HEK293 (cell line): ENCODE data around the gene MKRN1.
A peak's percentile ranks its signal among the peaks of the same experiment; 100 is the strongest.

Experiments used
- FEZF1 ChIP-seq: fragments of 450-650 bp; formaldehyde crosslinking; IDR thresholded peaks from 2 replicates; pipeline ENCODE4 v1.5.1; 2016; ENCODE audit warnings: missing biosample characterization, missing genetic modification characterization
- KLF8 ChIP-seq: fragments of 450-650 bp; formaldehyde crosslinking; IDR thresholded peaks from 2 replicates; pipeline ENCODE4 v1.5.1; 2016; ENCODE audit warnings: missing biosample characterization, missing genetic modification characterization
- SCRT1 ChIP-seq: fragments of 450-650 bp; formaldehyde crosslinking; IDR thresholded peaks from 2 replicates; pipeline ENCODE4 v1.5.1; 2016; ENCODE audit warnings: missing biosample characterization, missing genetic modification characterization, borderline replicate concordance
- SP2 ChIP-seq: fragments of 450-650 bp; formaldehyde crosslinking; IDR thresholded peaks from 2 replicates; pipeline ENCODE4 v1.5.1; 2016; ENCODE audit warnings: missing biosample characterization, missing genetic modification characterization
- TRIM28 ChIP-seq: IDR thresholded peaks from 2 replicates; pipeline ENCODE4 v1.6.1; 2011; ENCODE audit warnings: low read length, control low read depth, borderline replicate concordance
- YY2 ChIP-seq: fragments of 450-650 bp; formaldehyde crosslinking; IDR thresholded peaks from 2 replicates; pipeline ENCODE4 v1.5.1; 2016; ENCODE audit warnings: missing biosample characterization, missing genetic modification characterization
- ZBTB1 ChIP-seq: fragments of 450-650 bp; formaldehyde crosslinking; IDR thresholded peaks from 2 replicates; pipeline ENCODE4 v1.5.1; 2016; ENCODE audit warnings: missing biosample characterization, missing genetic modification characterization
- ZBTB17 ChIP-seq: fragments of 450-650 bp; formaldehyde crosslinking; IDR thresholded peaks from 2 replicates; pipeline ENCODE4 v1.5.1; 2016; ENCODE audit warnings: missing biosample characterization, missing genetic modification characterization
- ZFP3 ChIP-seq: fragments of 450-650 bp; formaldehyde crosslinking; IDR thresholded peaks from 2 replicates; pipeline ENCODE4 v1.5.1; 2016; ENCODE audit warnings: low read depth, missing biosample characterization, missing genetic modification characterization
- ZNF132 ChIP-seq: fragments of 450-650 bp; formaldehyde crosslinking; IDR thresholded peaks from 2 replicates; pipeline ENCODE4 v1.5.1; 2017; ENCODE audit warnings: missing biosample characterization, missing genetic modification characterization, borderline replicate concordance
- ZNF133 ChIP-seq: fragments of 450-650 bp; formaldehyde crosslinking; IDR thresholded peaks from 2 replicates; pipeline ENCODE4 v1.5.1; 2016; ENCODE audit warnings: missing biosample characterization, missing genetic modification characterization
- ZNF16 ChIP-seq: fragments of 450-650 bp; formaldehyde crosslinking; IDR thresholded peaks from 2 replicates; pipeline ENCODE4 v1.5.1; 2016; ENCODE audit warnings: low read depth, missing biosample characterization, missing genetic modification characterization
- ZNF169 ChIP-seq: fragments of 450-650 bp; formaldehyde crosslinking; IDR thresholded peaks from 2 replicates; pipeline ENCODE4 v1.5.1; 2016; ENCODE audit warnings: missing biosample characterization, missing genetic modification characterization
- ZNF311 ChIP-seq: fragments of 450-650 bp; formaldehyde crosslinking; IDR thresholded peaks from 2 replicates; pipeline ENCODE4 v1.5.1; 2017; ENCODE audit warnings: missing biosample characterization, missing genetic modification characterization, borderline replicate concordance
- ZNF37A ChIP-seq: fragments of 450-650 bp; IDR thresholded peaks from 2 replicates; pipeline ENCODE4 v1.5.1; 2018; ENCODE audit warnings: missing biosample characterization, missing genetic modification characterization
- ZNF394 ChIP-seq: fragments of 450-650 bp; formaldehyde crosslinking; IDR thresholded peaks from 2 replicates; pipeline ENCODE4 v1.5.1; 2016; ENCODE audit warnings: missing biosample characterization, missing genetic modification characterization, mild to moderate bottlenecking, moderate library complexity, borderline replicate concordance
- ZNF404 ChIP-seq: fragments of 450-650 bp; formaldehyde crosslinking; IDR thresholded peaks from 2 replicates; pipeline ENCODE4 v1.5.1; 2017; ENCODE audit warnings: missing biosample characterization, missing genetic modification characterization
- ZNF423 ChIP-seq: fragments of 450-650 bp; formaldehyde crosslinking; IDR thresholded peaks from 2 replicates; pipeline ENCODE4 v1.5.1; 2016; ENCODE audit warnings: missing biosample characterization, missing genetic modification characterization
- ZNF514 ChIP-seq: fragments of 450-650 bp; formaldehyde crosslinking; IDR thresholded peaks from 2 replicates; pipeline ENCODE4 v1.5.1; 2016; ENCODE audit warnings: missing biosample characterization, missing genetic modification characterization
- ZNF530 ChIP-seq: fragments of 450-650 bp; formaldehyde crosslinking; IDR thresholded peaks from 2 replicates; pipeline ENCODE4 v1.5.1; 2016; ENCODE audit warnings: low read depth, missing biosample characterization, missing genetic modification characterization
- ZNF626 ChIP-seq: fragments of 450-650 bp; sonication (Bioruptor Pico); formaldehyde crosslinking; IDR thresholded peaks from 2 replicates; pipeline ENCODE4 v1.5.1; 2018; ENCODE audit warnings: missing biosample characterization, missing genetic modification characterization, inconsistent platforms
- ZNF76 ChIP-seq: fragments of 450-650 bp; formaldehyde crosslinking; IDR thresholded peaks from 2 replicates; pipeline ENCODE4; 2016; ENCODE audit warnings: low read depth, missing biosample characterization, missing genetic modification characterization, borderline replicate concordance
- ZNF837 ChIP-seq: fragments of 450-650 bp; formaldehyde crosslinking; IDR thresholded peaks from 2 replicates; pipeline ENCODE4 v1.5.1; 2016; ENCODE audit warnings: missing biosample characterization, missing genetic modification characterization
- ZSCAN30 ChIP-seq: fragments of 450-650 bp; IDR thresholded peaks from 2 replicates; pipeline ENCODE4 v1.5.1; 2018; ENCODE audit warnings: missing biosample characterization, mild to moderate bottlenecking, missing genetic modification characterization, moderate library complexity
- TF ChIP-seq, protein P1 (sequence below): fragments of 450-650 bp; IDR thresholded peaks from 2 replicates; pipeline ENCODE4 v1.5.1; 2018; ENCODE audit warnings: missing biosample characterization, missing genetic modification characterization
- TF ChIP-seq, protein P2 (sequence below): fragments of 450-650 bp; formaldehyde crosslinking; IDR thresholded peaks from 2 replicates; pipeline ENCODE4 v1.5.1; 2017; ENCODE audit warnings: missing biosample characterization, missing genetic modification characterization
- TF ChIP-seq, protein P3 (sequence below): fragments of 450-650 bp; formaldehyde crosslinking; IDR thresholded peaks from 2 replicates; pipeline ENCODE4 v1.5.1; 2016; ENCODE audit warnings: missing biosample characterization, missing genetic modification characterization
- TF ChIP-seq, protein P4 (sequence below): fragments of 450-650 bp; formaldehyde crosslinking; IDR thresholded peaks from 2 replicates; pipeline ENCODE4 v1.5.1; 2016; ENCODE audit warnings: missing biosample characterization, missing genetic modification characterization
- TF ChIP-seq, protein P5 (sequence below): IDR thresholded peaks from 2 replicates; pipeline ENCODE4 v1.6.1; 2011; ENCODE audit warnings: mild to moderate bottlenecking, low read depth, low read length, borderline replicate concordance
- TF ChIP-seq, protein P6 (sequence below): fragments of 450-650 bp; IDR thresholded peaks from 2 replicates; pipeline ENCODE4 v1.5.1; 2018; ENCODE audit warnings: missing biosample characterization, mild to moderate bottlenecking, missing genetic modification characterization
- TF ChIP-seq, protein P7 (sequence below): fragments of 450-650 bp; formaldehyde crosslinking; IDR thresholded peaks from 2 replicates; pipeline ENCODE4 v1.5.1; 2017; ENCODE audit warnings: missing biosample characterization, missing genetic modification characterization

The MKRN1 gene

DNA sequence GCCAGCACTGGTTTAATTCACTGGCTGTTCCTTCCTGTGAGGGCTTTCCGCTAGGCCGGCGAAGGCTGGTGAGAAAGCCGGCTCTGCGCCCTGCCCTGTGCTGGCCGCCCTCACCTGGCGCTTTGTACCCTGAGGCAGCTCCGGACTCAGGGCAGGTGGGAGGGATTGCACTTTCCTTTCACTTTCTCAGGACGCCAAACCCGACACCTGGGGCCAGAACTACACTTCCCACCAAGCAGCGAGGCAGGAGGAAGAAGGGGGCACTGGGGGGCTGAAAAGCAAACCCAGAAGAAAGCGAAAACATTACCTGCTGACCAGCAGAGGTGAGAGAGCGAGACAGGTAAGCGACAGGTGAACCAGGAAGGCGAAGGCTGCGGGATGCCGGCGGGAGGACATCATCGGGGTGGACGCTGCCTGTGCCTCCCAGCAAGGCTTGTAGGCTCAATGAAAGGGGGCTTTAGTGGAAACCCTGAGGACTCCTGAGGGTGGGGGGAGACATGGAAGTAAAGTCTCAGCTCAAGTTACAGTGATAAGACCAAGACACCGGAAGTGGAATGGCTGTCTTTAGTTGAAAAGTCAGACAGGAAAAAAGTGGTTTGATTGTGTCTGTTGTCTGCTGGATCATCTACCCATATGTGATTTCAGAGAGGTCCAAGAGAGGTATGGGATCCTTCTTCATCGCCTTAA, 75.3 kb downstream of the MKRN1 start, which contains the start of gene RAB19 (continued):
- TF ChIP-seq, protein P1, sequence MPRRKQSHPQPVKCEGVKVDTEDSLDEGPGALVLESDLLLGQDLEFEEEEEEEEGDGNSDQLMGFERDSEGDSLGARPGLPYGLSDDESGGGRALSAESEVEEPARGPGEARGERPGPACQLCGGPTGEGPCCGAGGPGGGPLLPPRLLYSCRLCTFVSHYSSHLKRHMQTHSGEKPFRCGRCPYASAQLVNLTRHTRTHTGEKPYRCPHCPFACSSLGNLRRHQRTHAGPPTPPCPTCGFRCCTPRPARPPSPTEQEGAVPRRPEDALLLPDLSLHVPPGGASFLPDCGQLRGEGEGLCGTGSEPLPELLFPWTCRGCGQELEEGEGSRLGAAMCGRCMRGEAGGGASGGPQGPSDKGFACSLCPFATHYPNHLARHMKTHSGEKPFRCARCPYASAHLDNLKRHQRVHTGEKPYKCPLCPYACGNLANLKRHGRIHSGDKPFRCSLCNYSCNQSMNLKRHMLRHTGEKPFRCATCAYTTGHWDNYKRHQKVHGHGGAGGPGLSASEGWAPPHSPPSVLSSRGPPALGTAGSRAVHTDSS (tag by site-specific recombination): no peak
- TF ChIP-seq ZSCAN30 (tag by site-specific recombination): no peak
- TF ChIP-seq, protein P2, sequence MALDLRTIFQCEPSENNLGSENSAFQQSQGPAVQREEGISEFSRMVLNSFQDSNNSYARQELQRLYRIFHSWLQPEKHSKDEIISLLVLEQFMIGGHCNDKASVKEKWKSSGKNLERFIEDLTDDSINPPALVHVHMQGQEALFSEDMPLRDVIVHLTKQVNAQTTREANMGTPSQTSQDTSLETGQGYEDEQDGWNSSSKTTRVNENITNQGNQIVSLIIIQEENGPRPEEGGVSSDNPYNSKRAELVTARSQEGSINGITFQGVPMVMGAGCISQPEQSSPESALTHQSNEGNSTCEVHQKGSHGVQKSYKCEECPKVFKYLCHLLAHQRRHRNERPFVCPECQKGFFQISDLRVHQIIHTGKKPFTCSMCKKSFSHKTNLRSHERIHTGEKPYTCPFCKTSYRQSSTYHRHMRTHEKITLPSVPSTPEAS: no peak
- TF ChIP-seq ZNF404 (tag by site-specific recombination): no peak
- TF ChIP-seq SP2 (tag by site-specific recombination): no peak
- no peak for TF ChIP-seq ZNF133 (tag by site-specific recombination)
- TF ChIP-seq ZBTB17 (tag by site-specific recombination): peak; percentile 91
- TF ChIP-seq, protein P3, sequence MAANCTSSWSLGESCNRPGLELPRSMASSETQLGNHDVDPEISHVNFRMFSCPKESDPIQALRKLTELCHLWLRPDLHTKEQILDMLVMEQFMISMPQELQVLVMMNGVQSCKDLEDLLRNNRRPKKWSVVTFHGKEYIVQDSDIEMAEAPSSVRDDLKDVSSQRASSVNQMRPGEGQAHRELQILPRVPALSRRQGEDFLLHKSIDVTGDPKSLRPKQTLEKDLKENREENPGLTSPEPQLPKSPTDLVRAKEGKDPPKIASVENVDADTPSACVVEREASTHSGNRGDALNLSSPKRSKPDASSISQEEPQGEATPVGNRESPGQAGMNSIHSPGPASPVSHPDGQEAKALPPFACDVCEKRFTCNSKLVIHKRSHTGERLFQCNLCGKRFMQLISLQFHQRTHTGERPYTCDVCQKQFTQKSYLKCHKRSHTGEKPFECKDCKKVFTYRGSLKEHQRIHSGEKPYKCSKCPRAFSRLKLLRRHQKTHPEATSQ (tag by site-specific recombination): no peak
- TF ChIP-seq ZNF76: peak; percentile 44; the same call in 1 of the 2 replicates
- TF ChIP-seq, protein P4, sequence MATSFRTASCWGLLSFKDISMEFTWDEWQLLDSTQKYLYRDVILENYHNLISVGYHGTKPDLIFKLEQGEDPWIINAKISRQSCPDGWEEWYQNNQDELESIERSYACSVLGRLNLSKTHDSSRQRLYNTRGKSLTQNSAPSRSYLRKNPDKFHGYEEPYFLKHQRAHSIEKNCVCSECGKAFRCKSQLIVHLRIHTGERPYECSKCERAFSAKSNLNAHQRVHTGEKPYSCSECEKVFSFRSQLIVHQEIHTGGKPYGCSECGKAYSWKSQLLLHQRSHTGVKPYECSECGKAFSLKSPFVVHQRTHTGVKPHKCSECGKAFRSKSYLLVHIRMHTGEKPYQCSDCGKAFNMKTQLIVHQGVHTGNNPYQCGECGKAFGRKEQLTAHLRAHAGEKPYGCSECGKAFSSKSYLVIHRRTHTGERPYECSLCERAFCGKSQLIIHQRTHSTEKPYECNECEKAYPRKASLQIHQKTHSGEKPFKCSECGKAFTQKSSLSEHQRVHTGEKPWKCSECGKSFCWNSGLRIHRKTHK (tag by site-specific recombination): no peak
- no peak for TF ChIP-seq ZNF37A
- no peak for TF ChIP-seq ZNF530 (tag by site-specific recombination)
- TF ChIP-seq ZNF423 (tag by site-specific recombination): no peak
- TF ChIP-seq, protein P5, sequence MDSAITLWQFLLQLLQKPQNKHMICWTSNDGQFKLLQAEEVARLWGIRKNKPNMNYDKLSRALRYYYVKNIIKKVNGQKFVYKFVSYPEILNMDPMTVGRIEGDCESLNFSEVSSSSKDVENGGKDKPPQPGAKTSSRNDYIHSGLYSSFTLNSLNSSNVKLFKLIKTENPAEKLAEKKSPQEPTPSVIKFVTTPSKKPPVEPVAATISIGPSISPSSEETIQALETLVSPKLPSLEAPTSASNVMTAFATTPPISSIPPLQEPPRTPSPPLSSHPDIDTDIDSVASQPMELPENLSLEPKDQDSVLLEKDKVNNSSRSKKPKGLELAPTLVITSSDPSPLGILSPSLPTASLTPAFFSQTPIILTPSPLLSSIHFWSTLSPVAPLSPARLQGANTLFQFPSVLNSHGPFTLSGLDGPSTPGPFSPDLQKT: no peak
- TF ChIP-seq ZBTB1 (tag by site-specific recombination): no peak
- TF ChIP-seq ZNF311: no peak
- no peak for TF ChIP-seq ZNF16
- no peak for TF ChIP-seq FEZF1
- no peak for TF ChIP-seq ZNF837 (tag by site-specific recombination)
- no peak for TF ChIP-seq KLF8
- no peak for TF ChIP-seq ZNF394 (tag by site-specific recombination)
- TF ChIP-seq SCRT1 (tag by site-specific recombination): peak; percentile 66; the same call in 1 of the 2 replicates
- TF ChIP-seq ZFP3 (tag by site-specific recombination): no peak
- no peak for TF ChIP-seq ZNF132 (tag by site-specific recombination)
- TF ChIP-seq ZNF514 (tag by site-specific recombination): no peak
- TF ChIP-seq ZNF626 (tag by site-specific recombination): no peak
- no peak for TF ChIP-seq TRIM28
- TF ChIP-seq, protein P6, sequence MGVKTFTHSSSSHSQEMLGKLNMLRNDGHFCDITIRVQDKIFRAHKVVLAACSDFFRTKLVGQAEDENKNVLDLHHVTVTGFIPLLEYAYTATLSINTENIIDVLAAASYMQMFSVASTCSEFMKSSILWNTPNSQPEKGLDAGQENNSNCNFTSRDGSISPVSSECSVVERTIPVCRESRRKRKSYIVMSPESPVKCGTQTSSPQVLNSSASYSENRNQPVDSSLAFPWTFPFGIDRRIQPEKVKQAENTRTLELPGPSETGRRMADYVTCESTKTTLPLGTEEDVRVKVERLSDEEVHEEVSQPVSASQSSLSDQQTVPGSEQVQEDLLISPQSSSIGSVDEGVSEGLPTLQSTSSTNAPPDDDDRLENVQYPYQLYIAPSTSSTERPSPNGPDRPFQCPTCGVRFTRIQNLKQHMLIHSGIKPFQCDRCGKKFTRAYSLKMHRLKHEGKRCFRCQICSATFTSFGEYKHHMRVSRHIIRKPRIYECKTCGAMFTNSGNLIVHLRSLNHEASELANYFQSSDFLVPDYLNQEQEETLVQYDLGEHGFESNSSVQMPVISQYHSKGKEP (tag by site-specific recombination): no peak
- TF ChIP-seq ZNF169 (tag by site-specific recombination): no peak
- no peak for TF ChIP-seq YY2 (tag by site-specific recombination)
- TF ChIP-seq, protein P7, sequence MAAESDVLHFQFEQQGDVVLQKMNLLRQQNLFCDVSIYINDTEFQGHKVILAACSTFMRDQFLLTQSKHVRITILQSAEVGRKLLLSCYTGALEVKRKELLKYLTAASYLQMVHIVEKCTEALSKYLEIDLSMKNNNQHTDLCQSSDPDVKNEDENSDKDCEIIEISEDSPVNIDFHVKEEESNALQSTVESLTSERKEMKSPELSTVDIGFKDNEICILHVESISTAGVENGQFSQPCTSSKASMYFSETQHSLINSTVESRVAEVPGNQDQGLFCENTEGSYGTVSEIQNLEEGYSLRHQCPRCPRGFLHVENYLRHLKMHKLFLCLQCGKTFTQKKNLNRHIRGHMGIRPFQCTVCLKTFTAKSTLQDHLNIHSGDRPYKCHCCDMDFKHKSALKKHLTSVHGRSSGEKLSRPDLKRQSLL (tag by site-specific recombination): no peak
